Measurements from ENCODE around the gene ADAMTS6.

DNA sequence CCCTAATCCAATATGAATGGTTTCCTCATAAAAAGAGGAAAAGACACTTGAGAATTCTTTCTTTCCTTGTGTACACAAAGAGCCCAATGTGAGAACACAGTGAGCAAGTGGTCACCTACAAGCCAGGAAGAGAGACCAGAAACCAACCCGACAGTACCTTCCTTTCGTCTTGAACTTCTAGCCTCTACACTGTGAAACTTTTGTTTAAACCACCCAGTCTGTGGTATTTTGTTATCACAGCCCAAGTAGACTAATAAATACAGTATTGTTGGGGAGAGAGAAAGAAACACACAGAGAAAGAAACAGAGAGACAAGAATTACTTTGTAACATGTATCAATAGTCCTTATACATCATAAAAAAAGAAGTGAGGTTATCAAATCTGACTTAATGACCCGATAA lies 44.0 kb upstream of the ADAMTS6 start:
- TF ChIP-seq, protein P1, sequence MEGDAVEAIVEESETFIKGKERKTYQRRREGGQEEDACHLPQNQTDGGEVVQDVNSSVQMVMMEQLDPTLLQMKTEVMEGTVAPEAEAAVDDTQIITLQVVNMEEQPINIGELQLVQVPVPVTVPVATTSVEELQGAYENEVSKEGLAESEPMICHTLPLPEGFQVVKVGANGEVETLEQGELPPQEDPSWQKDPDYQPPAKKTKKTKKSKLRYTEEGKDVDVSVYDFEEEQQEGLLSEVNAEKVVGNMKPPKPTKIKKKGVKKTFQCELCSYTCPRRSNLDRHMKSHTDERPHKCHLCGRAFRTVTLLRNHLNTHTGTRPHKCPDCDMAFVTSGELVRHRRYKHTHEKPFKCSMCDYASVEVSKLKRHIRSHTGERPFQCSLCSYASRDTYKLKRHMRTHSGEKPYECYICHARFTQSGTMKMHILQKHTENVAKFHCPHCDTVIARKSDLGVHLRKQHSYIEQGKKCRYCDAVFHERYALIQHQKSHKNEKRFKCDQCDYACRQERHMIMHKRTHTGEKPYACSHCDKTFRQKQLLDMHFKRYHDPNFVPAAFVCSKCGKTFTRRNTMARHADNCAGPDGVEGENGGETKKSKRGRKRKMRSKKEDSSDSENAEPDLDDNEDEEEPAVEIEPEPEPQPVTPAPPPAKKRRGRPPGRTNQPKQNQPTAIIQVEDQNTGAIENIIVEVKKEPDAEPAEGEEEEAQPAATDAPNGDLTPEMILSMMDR (IDR thresholded peaks at IDR 0.05), result no peak
- no peak for TF ChIP-seq ZFX (IDR thresholded peaks at IDR 0.05; ENCODE audit: borderline replicate concordance)

Data from 22Rv1 (cell line).